CD4-positive, alpha-beta T cell treated with Interleukin-2 at 100 ng/mL for 4 hours (primary cell): ENCODE data around the gene STXBP1.

Source experiments
- DNase-seq: peaks from one replicate; pipeline ENCODE4 v3.0.0-alpha.2; 2020; ENCODE audit warnings: low spot score

The STXBP1 gene

GRCh38 chr9:127611899-127612790, at the start of gene STXBP1:
TSS of gene STXBP1 (plus strand) at chr9:127612277. CDS start at chr9:127612404, 127 bp downstream.
- DNase-seq, result peak; percentile 87

- DNase-seq, result no peak
Observed at GRCh38 chr9:127562279-127562796, 49.7 kb upstream of the STXBP1 start.

- DNase-seq, result no peak
Observed at GRCh38 chr9:127562841-127563401, 49.2 kb upstream of the STXBP1 start.

GRCh38 chr9:127563579-127563978, 48.5 kb upstream of the STXBP1 start:
- no peak for DNase-seq

GRCh38 chr9:127565231-127565630, 46.8 kb upstream of the STXBP1 start:
- no peak for DNase-seq

GRCh38 chr9:127566351-127567001, 45.6 kb upstream of the STXBP1 start:
- no peak for DNase-seq

- no peak for DNase-seq
Observed at GRCh38 chr9:127567035-127567729, 44.9 kb upstream of the STXBP1 start.

GRCh38 chr9:127567730-127568617, 44.1 kb upstream of the STXBP1 start:
- DNase-seq, result no peak

- DNase-seq, result no peak
Observed at GRCh38 chr9:127568618-127568970, 43.5 kb upstream of the STXBP1 start.

- peak; percentile 75 for DNase-seq
Observed at GRCh38 chr9:127568971-127569885, 42.8 kb upstream of the STXBP1 start.

- DNase-seq, result peak; percentile 58
Observed at GRCh38 chr9:127569886-127570401, 42.1 kb upstream of the STXBP1 start.

GRCh38 chr9:127570533-127571111, 41.5 kb upstream of the STXBP1 start:
- DNase-seq, result no peak

- no peak for DNase-seq
Observed at GRCh38 chr9:127571971-127572370, 40.1 kb upstream of the STXBP1 start.

- DNase-seq, result no peak
Observed at GRCh38 chr9:127572961-127573721, 38.9 kb upstream of the STXBP1 start.

- no peak for DNase-seq
Observed at GRCh38 chr9:127574072-127574993, 37.7 kb upstream of the STXBP1 start.

- no peak for DNase-seq
Observed at GRCh38 chr9:127575875-127576778, 36.0 kb upstream of the STXBP1 start.
